ENCODE data around the gene ABHD16A.

DNA sequence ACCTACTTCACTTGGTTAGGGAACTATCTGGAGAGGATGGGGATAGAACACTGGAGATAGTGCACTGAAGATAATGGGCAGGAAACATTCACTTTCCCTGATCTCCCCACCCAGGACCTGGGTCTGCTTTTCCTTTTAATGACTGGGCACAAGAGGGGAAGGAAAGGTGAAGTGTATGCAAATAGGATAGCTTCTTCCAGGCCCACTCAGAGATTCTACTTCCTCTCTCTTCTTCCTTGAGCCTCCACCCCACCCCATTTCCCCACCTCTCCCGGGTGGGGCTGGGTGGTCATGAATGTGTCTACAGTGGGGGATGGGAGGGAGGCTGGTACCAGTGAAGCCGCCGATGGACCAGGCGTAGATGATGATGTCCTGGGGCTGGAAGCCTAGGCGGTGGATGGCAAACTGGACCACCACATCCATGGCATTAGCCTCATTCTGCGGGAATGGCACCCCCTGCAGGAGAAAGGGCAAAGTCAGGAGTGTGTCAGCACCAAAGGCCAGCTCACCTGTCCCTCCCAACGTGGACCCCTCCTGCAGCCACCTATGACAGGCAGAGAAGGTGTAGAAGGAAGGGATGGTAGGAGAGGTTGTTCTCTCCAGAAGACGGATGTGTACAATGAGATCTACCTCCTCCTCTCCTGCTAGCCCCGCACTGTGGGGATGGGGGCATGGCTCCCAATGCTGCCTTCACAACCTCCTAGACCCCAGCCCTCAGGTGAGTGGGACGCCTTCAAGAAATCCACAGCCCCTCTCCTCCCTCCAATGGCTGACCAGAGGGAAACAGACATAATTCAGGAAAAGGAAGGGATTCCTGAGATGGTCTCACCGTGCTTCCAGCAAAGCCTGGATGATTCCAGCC, 13.6 kb downstream of the ABHD16A start:
- TF ChIP-seq, protein P1, sequence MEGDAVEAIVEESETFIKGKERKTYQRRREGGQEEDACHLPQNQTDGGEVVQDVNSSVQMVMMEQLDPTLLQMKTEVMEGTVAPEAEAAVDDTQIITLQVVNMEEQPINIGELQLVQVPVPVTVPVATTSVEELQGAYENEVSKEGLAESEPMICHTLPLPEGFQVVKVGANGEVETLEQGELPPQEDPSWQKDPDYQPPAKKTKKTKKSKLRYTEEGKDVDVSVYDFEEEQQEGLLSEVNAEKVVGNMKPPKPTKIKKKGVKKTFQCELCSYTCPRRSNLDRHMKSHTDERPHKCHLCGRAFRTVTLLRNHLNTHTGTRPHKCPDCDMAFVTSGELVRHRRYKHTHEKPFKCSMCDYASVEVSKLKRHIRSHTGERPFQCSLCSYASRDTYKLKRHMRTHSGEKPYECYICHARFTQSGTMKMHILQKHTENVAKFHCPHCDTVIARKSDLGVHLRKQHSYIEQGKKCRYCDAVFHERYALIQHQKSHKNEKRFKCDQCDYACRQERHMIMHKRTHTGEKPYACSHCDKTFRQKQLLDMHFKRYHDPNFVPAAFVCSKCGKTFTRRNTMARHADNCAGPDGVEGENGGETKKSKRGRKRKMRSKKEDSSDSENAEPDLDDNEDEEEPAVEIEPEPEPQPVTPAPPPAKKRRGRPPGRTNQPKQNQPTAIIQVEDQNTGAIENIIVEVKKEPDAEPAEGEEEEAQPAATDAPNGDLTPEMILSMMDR (IDR thresholded peaks at IDR 0.05; ENCODE audit: poor library complexity, severe bottlenecking), result no peak
- no peak for TF ChIP-seq EZH2 (IDR thresholded peaks at IDR 0.05; ENCODE audit: borderline replicate concordance, insufficient read depth, low read length, poor library complexity, severe bottlenecking)
- TF ChIP-seq, protein P2, sequence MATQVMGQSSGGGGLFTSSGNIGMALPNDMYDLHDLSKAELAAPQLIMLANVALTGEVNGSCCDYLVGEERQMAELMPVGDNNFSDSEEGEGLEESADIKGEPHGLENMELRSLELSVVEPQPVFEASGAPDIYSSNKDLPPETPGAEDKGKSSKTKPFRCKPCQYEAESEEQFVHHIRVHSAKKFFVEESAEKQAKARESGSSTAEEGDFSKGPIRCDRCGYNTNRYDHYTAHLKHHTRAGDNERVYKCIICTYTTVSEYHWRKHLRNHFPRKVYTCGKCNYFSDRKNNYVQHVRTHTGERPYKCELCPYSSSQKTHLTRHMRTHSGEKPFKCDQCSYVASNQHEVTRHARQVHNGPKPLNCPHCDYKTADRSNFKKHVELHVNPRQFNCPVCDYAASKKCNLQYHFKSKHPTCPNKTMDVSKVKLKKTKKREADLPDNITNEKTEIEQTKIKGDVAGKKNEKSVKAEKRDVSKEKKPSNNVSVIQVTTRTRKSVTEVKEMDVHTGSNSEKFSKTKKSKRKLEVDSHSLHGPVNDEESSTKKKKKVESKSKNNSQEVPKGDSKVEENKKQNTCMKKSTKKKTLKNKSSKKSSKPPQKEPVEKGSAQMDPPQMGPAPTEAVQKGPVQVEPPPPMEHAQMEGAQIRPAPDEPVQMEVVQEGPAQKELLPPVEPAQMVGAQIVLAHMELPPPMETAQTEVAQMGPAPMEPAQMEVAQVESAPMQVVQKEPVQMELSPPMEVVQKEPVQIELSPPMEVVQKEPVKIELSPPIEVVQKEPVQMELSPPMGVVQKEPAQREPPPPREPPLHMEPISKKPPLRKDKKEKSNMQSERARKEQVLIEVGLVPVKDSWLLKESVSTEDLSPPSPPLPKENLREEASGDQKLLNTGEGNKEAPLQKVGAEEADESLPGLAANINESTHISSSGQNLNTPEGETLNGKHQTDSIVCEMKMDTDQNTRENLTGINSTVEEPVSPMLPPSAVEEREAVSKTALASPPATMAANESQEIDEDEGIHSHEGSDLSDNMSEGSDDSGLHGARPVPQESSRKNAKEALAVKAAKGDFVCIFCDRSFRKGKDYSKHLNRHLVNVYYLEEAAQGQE (IDR thresholded peaks at IDR 0.05; ENCODE audit: borderline replicate concordance), result no peak

All from neural cell (in vitro differentiated cells).